A673 (cell line): ENCODE data around the gene ENTPD8. TPM values are rescaled to one million over a fixed set of nuclear protein-coding genes. Genes with fewer than 3 reads are reported as not detected.
"Not testable (repeated sequence)": the region's sequence is repeated elsewhere in the genome, so short reads cannot be mapped to it uniquely, and the experiment has no call there.

Source experiments
- BruUV-seq: library from RNA; stranded (reverse); fragments of 400-500 nt; replicated peaks from 2 replicates; lab custom pipeline; 2021; lab: Mats Ljungman, UMichigan
- CTCF ChIA-PET: fragments of 300-600 bp; sonication (Branson Sonifier 250); formaldehyde crosslinking; loops from one replicate; lab custom pipeline; 2022; ENCODE audit warnings: antibody characterized with exemption; lab: Charles Lee
- POLR2A ChIA-PET: fragments of 300-600 bp; sonication (Branson Sonifier 250); formaldehyde crosslinking; loops from one replicate; lab custom pipeline; 2022; ENCODE audit warnings: antibody characterized with exemption; ENCODE audit not compliant: low non-redundant PET; lab: Charles Lee
- DNase-seq: peaks from one replicate; pipeline ENCODE4 v3.0.0-alpha.2; 2015; ENCODE audit warnings: low spot score
- H3K27ac ChIP-seq: fragments of 200-600 bp; sonication (generic); 2 replicates; pipeline ENCODE4 v1.5.1; 2016; ENCODE audit warnings: mixed run types, low read depth, mild to moderate bottlenecking, mixed read lengths, antibody characterized with exemption, low read length; ENCODE audit not compliant: poor library complexity, severe bottlenecking
- H3K27me3 ChIP-seq: fragments of 200-600 bp; sonication (generic); replicated peaks from 2 replicates; pipeline ENCODE4 v1.6.1; 2017; ENCODE audit warnings: mixed run types, low read depth, mild to moderate bottlenecking, mixed read lengths, antibody characterized with exemption, low read length; ENCODE audit not compliant: insufficient read depth, poor library complexity
- H3K36me3 ChIP-seq: fragments of 200-600 bp; sonication (generic); 2 replicates; pipeline ENCODE4 v1.6.1; 2016; ENCODE audit warnings: mixed run types, mild to moderate bottlenecking, mixed read lengths, antibody characterized with exemption, low read length; ENCODE audit not compliant: insufficient read depth, poor library complexity, severe bottlenecking
- H3K4me1 ChIP-seq: fragments of 200-600 bp; sonication (generic); 2 replicates; pipeline ENCODE4 v1.6.1; 2017; ENCODE audit warnings: mixed run types, mild to moderate bottlenecking, mixed read lengths, antibody characterized with exemption, low read length; ENCODE audit not compliant: insufficient read depth, poor library complexity, severe bottlenecking
- H3K4me3 ChIP-seq: fragments of 200-600 bp; sonication (generic); 2 replicates; pipeline ENCODE4 v1.5.1; 2016; ENCODE audit warnings: low read depth, mixed run types, mild to moderate bottlenecking, mixed read lengths, low read length; ENCODE audit not compliant: poor library complexity, severe bottlenecking
- H3K9me3 ChIP-seq: fragments of 200-600 bp; sonication (generic); 2 replicates; pipeline ENCODE4 v1.6.1; 2016; ENCODE audit warnings: mixed run types, low read depth, mild to moderate bottlenecking, mixed read lengths, antibody characterized with exemption, low read length; ENCODE audit not compliant: poor library complexity, severe bottlenecking
- CTCF ChIP-seq: fragments of 300-800, 200-600 bp; sonication (generic); conservative IDR thresholded peaks from 2 replicates; pipeline ENCODE4 v1.5.1; 2017; ENCODE audit warnings: low read depth, mild to moderate bottlenecking, antibody characterized with exemption, low read length, moderate library complexity, mixed read lengths
- EZH2 ChIP-seq: fragments of 200-600 bp; sonication (generic); IDR thresholded peaks from 2 replicates; pipeline ENCODE4 v1.6.1; 2017; ENCODE audit warnings: borderline replicate concordance, low read depth, mild to moderate bottlenecking, mixed read lengths, antibody characterized with exemption, low read length; ENCODE audit not compliant: poor library complexity, severe bottlenecking
- intact Hi-C: fragments of 100-400 bp; cut with micrococcal nuclease; formaldehyde crosslinking; loops from one replicate; pipeline ENCODE4 v1.10.0; 2022; ENCODE audit not compliant: unreplicated experiment
- total RNA-seq: library from RNA; stranded (reverse); gene quantifications from 2 replicates; pipeline ENCODE4 v1.2.3, GENCODE V29; 2021

Gene ENTPD8
- total RNA-seq, 1 experiment from 2014 or later, result not detected

GRCh38 chr9:137470785-137471184 is 29.6 kb upstream of the ENTPD8 start:
- BruUV-seq, result no TSS peak
- POLR2A ChIA-PET, result interaction anchor here (0.7 kb wide), 1 partner anchor 11 kb away, joined by 3 read pairs; no protein-coding TSS in a partner anchor
- no peaks in the 10 kb centered on the region for H3K36me3 ChIP-seq
- intact Hi-C loops, result no loop called here
- H3K27me3 ChIP-seq, result no peaks in the 10 kb centered on the region
- H3K4me1 ChIP-seq, result no peaks in the 10 kb centered on the region
- no peak for DNase-seq
- TF ChIP-seq CTCF (no peak), EZH2 (no peak)
- CTCF ChIA-PET, result no interaction called here
- peaks cover 7% of the 10 kb centered on the region for H3K9me3 ChIP-seq
- H3K4me3 ChIP-seq, result no peak overlapping the region
- H3K27ac ChIP-seq, result no peak overlapping the region

- Histone ChIP-seq H3K27me3 (no peaks in the 10 kb centered on the region), H3K4me1 (no peaks in the 10 kb centered on the region), H3K4me3 (no peak overlapping the region), H3K27ac (no peak overlapping the region), H3K36me3 (no peaks in the 10 kb centered on the region), H3K9me3 (no peaks in the 10 kb centered on the region)
- TF ChIP-seq CTCF, result no peak
- no peak for TF ChIP-seq EZH2
- intact Hi-C loops, result no loop called here
- ChIA-PET POLR2A (no interaction called here), CTCF (no interaction called here)
- no peak for DNase-seq
- BruUV-seq, result no TSS peak
These were observed 26.7 kb upstream of the ENTPD8 start for GRCh38 chr9:137467896-137468295.

GRCh38 chr9:137467161-137467581 is 26.0 kb upstream of the ENTPD8 start:
- ChIA-PET POLR2A (no interaction called here), CTCF (no interaction called here)
- H3K27ac ChIP-seq, result no peak overlapping the region
- intact Hi-C loops, result no loop called here
- no peak overlapping the region for H3K4me3 ChIP-seq
- TF ChIP-seq EZH2, result no peak
- TF ChIP-seq CTCF, result no peak
- BruUV-seq, result no TSS peak
- H3K36me3 ChIP-seq, result no peaks in the 10 kb centered on the region
- no peaks in the 10 kb centered on the region for H3K4me1 ChIP-seq
- no peaks in the 10 kb centered on the region for H3K27me3 ChIP-seq
- H3K9me3 ChIP-seq, result no peaks in the 10 kb centered on the region
- no peak for DNase-seq

- H3K27me3 ChIP-seq, H3K36me3 ChIP-seq, POLR2A ChIA-PET, H3K9me3 ChIP-seq, DNase-seq, H3K4me3 ChIP-seq, H3K4me1 ChIP-seq, H3K27ac ChIP-seq, intact Hi-C loops, CTCF ChIA-PET, BruUV-seq: not testable (repeated sequence)
These were observed 25.4 kb upstream of the ENTPD8 start for GRCh38 chr9:137466389-137467085.
